ENCODE measurements around the gene DCP1B. TPM values are rescaled to one million over a fixed set of nuclear protein-coding genes. Genes with fewer than 3 reads are reported as not detected.

DCP1B gene
- total RNA-seq, 1 experiment from 2014 or later, result 30.8 TPM

GRCh38 chr12:2023365-2023764, 19.1 kb upstream of the DCP1B start:
- Histone ChIP-seq H3K9me2 (replicated peaks; ENCODE audit: insufficient read depth, low read length) (no peaks in the 10 kb centered on the region), H4K20me1 (ENCODE audit: insufficient read depth, low read depth, low read length) (no peaks in the 10 kb centered on the region), H3K4me2 (ENCODE audit: low read depth, low read length, poor library complexity, severe bottlenecking) (no peak overlapping the region), H2AFZ (ENCODE audit: low read length) (no peak overlapping the region), H3K9me3 (ENCODE audit: low read length) (no peaks in the 10 kb centered on the region), H3K36me3 (ENCODE audit: insufficient read depth, low read length) (no peaks in the 10 kb centered on the region), H3K27me3 (ENCODE audit: low read length) (no peaks in the 10 kb centered on the region), H3K9ac (ENCODE audit: low read length) (no peak overlapping the region), H3K4me1 (ENCODE audit: low read length) (peaks cover 24% of the 10 kb centered on the region), H3K4me3 (ENCODE audit: low read length) (no peak overlapping the region), H3K27ac (ENCODE audit: low read length) (no peak overlapping the region), H3K79me2 (ENCODE audit: low read length) (no peaks in the 10 kb centered on the region)
- no peak for DNase-seq

DNA sequence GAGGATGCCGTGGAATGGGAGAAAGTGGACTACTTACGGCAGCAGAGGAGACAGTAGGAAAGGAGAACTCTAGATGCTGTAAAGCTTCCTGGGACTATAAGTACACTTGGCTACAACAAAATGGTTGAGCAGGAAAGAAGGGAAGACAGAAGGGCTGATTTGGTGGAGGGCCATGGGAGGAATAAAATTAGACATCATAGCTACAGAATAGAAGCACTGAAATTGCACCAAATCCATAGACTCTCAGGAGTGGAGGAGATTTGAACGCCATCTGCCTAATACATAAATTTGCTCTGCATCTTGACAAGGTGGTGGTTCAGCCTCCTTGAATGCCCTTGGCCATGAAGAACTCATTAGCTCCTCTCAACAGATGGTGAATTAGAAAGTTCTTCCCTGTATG, 16.3 kb upstream of the DCP1B start:
- H3K27me3 ChIP-seq (ENCODE audit: low read length), result no peaks in the 10 kb centered on the region
- no peaks in the 10 kb centered on the region for H4K20me1 ChIP-seq (ENCODE audit: insufficient read depth, low read depth, low read length)
- H2AFZ ChIP-seq (ENCODE audit: low read length), result no peak overlapping the region
- H3K27ac ChIP-seq (ENCODE audit: low read length), result peak overlapping the region; percentile 28
- H3K4me1 ChIP-seq (ENCODE audit: low read length), result peaks cover 28% of the 10 kb centered on the region
- no peak for DNase-seq
- H3K9me2 ChIP-seq (replicated peaks; ENCODE audit: insufficient read depth, low read length), result no peaks in the 10 kb centered on the region
- no peaks in the 10 kb centered on the region for H3K36me3 ChIP-seq (ENCODE audit: insufficient read depth, low read length)
- no peaks in the 10 kb centered on the region for H3K9me3 ChIP-seq (ENCODE audit: low read length)
- peak overlapping the region; percentile 40 for H3K4me3 ChIP-seq (ENCODE audit: low read length)
- no peaks in the 10 kb centered on the region for H3K79me2 ChIP-seq (ENCODE audit: low read length)
- no peak overlapping the region for H3K9ac ChIP-seq (ENCODE audit: low read length)
- peak overlapping the region; percentile 50 for H3K4me2 ChIP-seq (ENCODE audit: low read depth, low read length, poor library complexity, severe bottlenecking)

DNA sequence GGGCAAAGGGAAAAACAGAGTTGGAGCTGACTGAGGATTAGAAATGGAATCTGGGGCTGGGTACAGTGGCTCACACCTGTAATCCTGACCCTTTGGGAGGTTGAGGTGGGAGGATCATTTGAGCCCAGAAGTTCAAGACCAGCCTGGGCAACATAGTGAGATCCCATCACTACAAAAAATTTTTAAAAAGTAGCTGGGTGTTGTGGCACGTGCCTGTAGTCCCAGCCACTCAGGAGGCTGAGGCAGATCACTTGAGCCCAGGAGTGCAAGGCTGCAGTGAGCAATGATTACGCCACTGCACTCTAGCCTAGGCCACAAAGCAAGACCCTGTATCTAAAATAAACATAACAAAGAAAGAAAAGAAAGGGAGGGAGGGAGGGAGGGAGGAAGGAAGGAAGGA, 14.9 kb upstream of the DCP1B start:
- H2AFZ ChIP-seq (ENCODE audit: low read length), result no peak overlapping the region
- H3K4me1 ChIP-seq (ENCODE audit: low read length), result peaks cover 28% of the 10 kb centered on the region
- H3K79me2 ChIP-seq (ENCODE audit: low read length), result no peaks in the 10 kb centered on the region
- no peak for DNase-seq
- H3K4me3 ChIP-seq (ENCODE audit: low read length), result no peak overlapping the region
- no peak overlapping the region for H3K27ac ChIP-seq (ENCODE audit: low read length)
- H3K9ac ChIP-seq (ENCODE audit: low read length), result no peak overlapping the region
- H3K4me2 ChIP-seq (ENCODE audit: low read depth, low read length, poor library complexity, severe bottlenecking), result no peak overlapping the region
- H3K27me3 ChIP-seq (ENCODE audit: low read length), result no peaks in the 10 kb centered on the region
- no peaks in the 10 kb centered on the region for H3K36me3 ChIP-seq (ENCODE audit: insufficient read depth, low read length)
- no peaks in the 10 kb centered on the region for H4K20me1 ChIP-seq (ENCODE audit: insufficient read depth, low read depth, low read length)
- no peaks in the 10 kb centered on the region for H3K9me2 ChIP-seq (replicated peaks; ENCODE audit: insufficient read depth, low read length)
- H3K9me3 ChIP-seq (ENCODE audit: low read length), result no peaks in the 10 kb centered on the region

GRCh38 chr12:2018391-2018790, 14.1 kb upstream of the DCP1B start:
- no peaks in the 10 kb centered on the region for H3K79me2 ChIP-seq (ENCODE audit: low read length)
- peaks cover 28% of the 10 kb centered on the region for H3K4me1 ChIP-seq (ENCODE audit: low read length)
- DNase-seq, result no peak
- no peak overlapping the region for H3K9ac ChIP-seq (ENCODE audit: low read length)
- no peaks in the 10 kb centered on the region for H3K36me3 ChIP-seq (ENCODE audit: insufficient read depth, low read length)
- no peak overlapping the region for H3K27ac ChIP-seq (ENCODE audit: low read length)
- H3K9me2 ChIP-seq (replicated peaks; ENCODE audit: insufficient read depth, low read length), result no peaks in the 10 kb centered on the region
- no peak overlapping the region for H3K4me2 ChIP-seq (ENCODE audit: low read depth, low read length, poor library complexity, severe bottlenecking)
- no peak overlapping the region for H3K4me3 ChIP-seq (ENCODE audit: low read length)
- no peaks in the 10 kb centered on the region for H3K27me3 ChIP-seq (ENCODE audit: low read length)
- no peaks in the 10 kb centered on the region for H4K20me1 ChIP-seq (ENCODE audit: insufficient read depth, low read depth, low read length)
- no peaks in the 10 kb centered on the region for H3K9me3 ChIP-seq (ENCODE audit: low read length)
- no peak overlapping the region for H2AFZ ChIP-seq (ENCODE audit: low read length)

DNA sequence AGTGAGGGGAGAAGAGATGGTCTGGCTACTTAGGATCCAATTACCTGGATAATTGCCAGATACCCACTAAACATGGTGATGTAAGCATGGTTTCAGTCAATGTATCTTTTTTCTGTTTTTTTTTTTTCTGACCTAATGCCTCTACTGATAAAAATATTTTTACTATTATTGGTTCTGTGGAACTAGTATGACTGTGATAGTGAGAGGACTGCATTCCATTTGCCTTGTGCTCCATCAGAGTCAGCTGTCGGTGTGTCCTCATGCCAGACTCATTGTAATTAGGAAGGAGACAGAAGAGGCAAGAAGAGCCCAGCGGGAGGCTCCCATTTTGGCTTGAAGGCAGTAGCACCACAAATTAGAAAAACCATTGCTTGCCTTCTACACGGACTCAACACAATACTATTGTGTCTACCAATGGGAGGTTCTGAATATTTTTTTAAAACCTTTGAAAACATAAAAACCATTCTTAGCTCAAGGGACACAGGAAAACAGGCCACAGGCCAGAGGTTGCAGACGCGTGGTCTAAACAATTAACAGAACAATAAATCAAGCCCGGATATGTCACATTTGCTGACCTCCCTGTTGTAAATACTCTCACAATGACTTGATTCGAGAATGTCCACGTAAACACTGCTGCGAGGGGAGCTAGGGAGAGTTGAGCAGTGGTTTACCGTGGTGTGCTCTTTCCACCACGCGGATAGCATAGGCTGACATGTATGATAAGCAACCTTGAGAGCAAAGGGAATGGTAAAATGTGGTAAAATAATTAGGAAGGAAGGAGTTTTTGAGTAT, 13.5 kb upstream of the DCP1B start:
- H3K9ac ChIP-seq (ENCODE audit: low read length), result no peak overlapping the region
- H3K36me3 ChIP-seq (ENCODE audit: insufficient read depth, low read length), result no peaks in the 10 kb centered on the region
- H3K4me1 ChIP-seq (ENCODE audit: low read length), result peaks cover 28% of the 10 kb centered on the region
- no peak overlapping the region for H3K4me2 ChIP-seq (ENCODE audit: low read depth, low read length, poor library complexity, severe bottlenecking)
- no peaks in the 10 kb centered on the region for H4K20me1 ChIP-seq (ENCODE audit: insufficient read depth, low read depth, low read length)
- H3K27ac ChIP-seq (ENCODE audit: low read length), result no peak overlapping the region
- H3K79me2 ChIP-seq (ENCODE audit: low read length), result no peaks in the 10 kb centered on the region
- H2AFZ ChIP-seq (ENCODE audit: low read length), result no peak overlapping the region
- H3K9me3 ChIP-seq (ENCODE audit: low read length), result no peaks in the 10 kb centered on the region
- H3K9me2 ChIP-seq (replicated peaks; ENCODE audit: insufficient read depth, low read length), result no peaks in the 10 kb centered on the region
- no peak for DNase-seq
- H3K4me3 ChIP-seq (ENCODE audit: low read length), result no peak overlapping the region
- no peaks in the 10 kb centered on the region for H3K27me3 ChIP-seq (ENCODE audit: low read length)

GRCh38 chr12:2016862-2017545, 12.7 kb upstream of the DCP1B start:
- Histone ChIP-seq H3K9me3 (ENCODE audit: low read length) (no peaks in the 10 kb centered on the region), H3K9ac (ENCODE audit: low read length) (no peak overlapping the region), H3K9me2 (replicated peaks; ENCODE audit: insufficient read depth, low read length) (no peaks in the 10 kb centered on the region), H2AFZ (ENCODE audit: low read length) (0 out of 2 replicates have a peak overlapping the region, but pooled peaks have one; percentile 13), H3K4me1 (ENCODE audit: low read length) (peaks cover 28% of the 10 kb centered on the region), H4K20me1 (ENCODE audit: insufficient read depth, low read depth, low read length) (no peaks in the 10 kb centered on the region), H3K27me3 (ENCODE audit: low read length) (no peaks in the 10 kb centered on the region), H3K4me2 (ENCODE audit: low read depth, low read length, poor library complexity, severe bottlenecking) (no peak overlapping the region), H3K36me3 (ENCODE audit: insufficient read depth, low read length) (no peaks in the 10 kb centered on the region), H3K4me3 (ENCODE audit: low read length) (no peak overlapping the region), H3K27ac (ENCODE audit: low read length) (no peak overlapping the region), H3K79me2 (ENCODE audit: low read length) (no peaks in the 10 kb centered on the region)
- no peak for DNase-seq

DNA sequence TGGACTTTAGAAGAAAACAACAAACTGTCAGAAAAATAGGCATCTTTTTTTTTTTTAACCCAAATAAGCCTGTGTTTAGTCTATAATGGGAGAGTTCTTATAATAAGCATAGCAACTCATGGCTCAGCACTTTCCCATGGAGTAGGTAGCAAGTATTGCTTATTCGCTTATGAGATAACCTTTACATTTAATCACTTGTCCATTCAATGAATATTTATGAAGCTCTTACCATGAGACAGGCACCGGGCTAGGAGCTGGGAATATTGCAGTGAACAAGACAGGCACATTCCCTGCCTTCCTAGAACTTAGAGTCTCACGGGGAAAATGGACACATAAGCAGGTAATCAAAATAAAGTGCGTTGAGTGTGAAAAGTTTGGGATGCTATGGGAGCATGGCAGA, 10.0 kb upstream of the DCP1B start:
- Histone ChIP-seq H3K27ac (ENCODE audit: low read length) (no peak overlapping the region), H3K9ac (ENCODE audit: low read length) (no peak overlapping the region), H2AFZ (ENCODE audit: low read length) (no peak overlapping the region), H3K27me3 (ENCODE audit: low read length) (no peaks in the 10 kb centered on the region), H4K20me1 (ENCODE audit: insufficient read depth, low read depth, low read length) (no peaks in the 10 kb centered on the region), H3K4me2 (ENCODE audit: low read depth, low read length, poor library complexity, severe bottlenecking) (no peak overlapping the region), H3K9me2 (replicated peaks; ENCODE audit: insufficient read depth, low read length) (no peaks in the 10 kb centered on the region), H3K79me2 (ENCODE audit: low read length) (no peaks in the 10 kb centered on the region), H3K4me1 (ENCODE audit: low read length) (peaks cover 18% of the 10 kb centered on the region), H3K36me3 (ENCODE audit: insufficient read depth, low read length) (no peaks in the 10 kb centered on the region), H3K9me3 (ENCODE audit: low read length) (no peaks in the 10 kb centered on the region), H3K4me3 (ENCODE audit: low read length) (no peak overlapping the region)
- no peak for DNase-seq

GRCh38 chr12:2013527-2014223, 9.4 kb upstream of the DCP1B start:
- H3K4me3 ChIP-seq (ENCODE audit: low read length), result no peak overlapping the region
- no peak overlapping the region for H3K27ac ChIP-seq (ENCODE audit: low read length)
- peaks cover 18% of the 10 kb centered on the region for H3K4me1 ChIP-seq (ENCODE audit: low read length)
- no peak overlapping the region for H3K4me2 ChIP-seq (ENCODE audit: low read depth, low read length, poor library complexity, severe bottlenecking)
- DNase-seq, result no peak
- no peaks in the 10 kb centered on the region for H3K36me3 ChIP-seq (ENCODE audit: insufficient read depth, low read length)
- no peaks in the 10 kb centered on the region for H3K79me2 ChIP-seq (ENCODE audit: low read length)
- no peaks in the 10 kb centered on the region for H3K27me3 ChIP-seq (ENCODE audit: low read length)
- no peaks in the 10 kb centered on the region for H4K20me1 ChIP-seq (ENCODE audit: insufficient read depth, low read depth, low read length)
- no peaks in the 10 kb centered on the region for H3K9me2 ChIP-seq (replicated peaks; ENCODE audit: insufficient read depth, low read length)
- no peak overlapping the region for H3K9ac ChIP-seq (ENCODE audit: low read length)
- H2AFZ ChIP-seq (ENCODE audit: low read length), result no peak overlapping the region
- no peaks in the 10 kb centered on the region for H3K9me3 ChIP-seq (ENCODE audit: low read length)

Measured in Karpas-422 (cell line).